Measurements from ENCODE around the gene RARG.
"Not testable (repeated sequence)": the region's sequence is repeated elsewhere in the genome, so short reads cannot be mapped to it uniquely, and the experiment has no call there.

RARG gene

GRCh38 chr12:53211476-53212381 is 20.3 kb downstream of the RARG start:
- DNase-seq (ENCODE audit: low read depth in 1 of 2, low spot score in 1 of 2) = no peak

- DNase-seq (ENCODE audit: low read depth in 1 of 2, low spot score in 1 of 2) = no peak
These were observed 21.2 kb downstream of the RARG start for GRCh38 chr12:53210843-53211242.

GRCh38 chr12:53208877-53209463 is 23.0 kb downstream of the RARG start:
- no peak for DNase-seq (ENCODE audit: low read depth in 1 of 2, low spot score in 1 of 2)

GRCh38 chr12:53208435-53208834 is 23.6 kb downstream of the RARG start:
- DNase-seq (ENCODE audit: low read depth in 1 of 2, low spot score in 1 of 2) = no peak

- peak in 1 of 2 donors; percentile 37 for DNase-seq (ENCODE audit: low read depth in 1 of 2, low spot score in 1 of 2)
These were observed 25.0 kb downstream of the RARG start, which contains the start of gene ITGB7 for GRCh38 chr12:53207042-53207441. Gene ITGB7, minus strand, starts transcription at chr12:53207251. Its CDS starts 6,808 bp downstream, at chr12:53200443.

GRCh38 chr12:53205747-53206419 is 26.1 kb downstream of the RARG start:
- DNase-seq (ENCODE audit: low read depth in 1 of 2, low spot score in 1 of 2) = peak in 1 of 2 donors; percentile 36

GRCh38 chr12:53204351-53204750 is 27.7 kb downstream of the RARG start:
- no peak for DNase-seq (ENCODE audit: low read depth in 1 of 2, low spot score in 1 of 2)

GRCh38 chr12:53202316-53202715 is 29.7 kb downstream of the RARG start:
- not testable (repeated sequence) for DNase-seq (ENCODE audit: low read depth in 1 of 2, low spot score in 1 of 2)

- no peak for DNase-seq (ENCODE audit: low read depth in 1 of 2, low spot score in 1 of 2)
These were observed 30.4 kb downstream of the RARG start for GRCh38 chr12:53201639-53202038.

GRCh38 chr12:53201177-53201541 is 30.9 kb downstream of the RARG start:
- DNase-seq (ENCODE audit: low read depth in 1 of 2, low spot score in 1 of 2) = no peak

- no peak for DNase-seq (ENCODE audit: low read depth in 1 of 2, low spot score in 1 of 2)
These were observed 31.4 kb downstream of the RARG start for GRCh38 chr12:53200458-53201176.

- no peak for DNase-seq (ENCODE audit: low read depth in 1 of 2, low spot score in 1 of 2)
These were observed 31.9 kb downstream of the RARG start for GRCh38 chr12:53200107-53200457.

- no peak for DNase-seq (ENCODE audit: low read depth in 1 of 2, low spot score in 1 of 2)
These were observed 32.3 kb downstream of the RARG start for GRCh38 chr12:53199700-53200099.

- no peak for DNase-seq (ENCODE audit: low read depth in 1 of 2, low spot score in 1 of 2)
These were observed 33.4 kb downstream of the RARG start for GRCh38 chr12:53198486-53199110.

GRCh38 chr12:53197011-53197640 is 34.9 kb downstream of the RARG start:
- no peak for DNase-seq (ENCODE audit: low read depth in 1 of 2, low spot score in 1 of 2)

- no peak for DNase-seq (ENCODE audit: low read depth in 1 of 2, low spot score in 1 of 2)
These were observed 35.5 kb downstream of the RARG start for GRCh38 chr12:53196486-53196885.

GRCh38 chr12:53195516-53196420 is 36.2 kb downstream of the RARG start:
- DNase-seq (ENCODE audit: low read depth in 1 of 2, low spot score in 1 of 2) = no peak

- DNase-seq (ENCODE audit: low read depth in 1 of 2, low spot score in 1 of 2) = no peak
These were observed 37.0 kb downstream of the RARG start for GRCh38 chr12:53194973-53195372.

GRCh38 chr12:53193985-53194716 is 37.9 kb downstream of the RARG start:
- DNase-seq (ENCODE audit: low read depth in 1 of 2, low spot score in 1 of 2) = no peak
